PC-9 (cell line): ENCODE data around the gene IRF6. TPM values are rescaled to one million over a fixed set of nuclear protein-coding genes. Genes with fewer than 3 reads are reported as not detected.

Experiments
- BruUV-seq: library from RNA; stranded (reverse); fragments of 400-500 nt; replicated peaks from 2 replicates; lab custom pipeline; 2021; lab: Mats Ljungman, UMichigan
- CTCF ChIA-PET: fragments of 300-600 bp; sonication (Branson Sonifier 250); formaldehyde crosslinking; loops from one replicate; lab custom pipeline; 2022; ENCODE audit warnings: antibody characterized with exemption; lab: Charles Lee
- POLR2A ChIA-PET: fragments of 300-600 bp; sonication (Branson Sonifier 250); formaldehyde crosslinking; loops from one replicate; lab custom pipeline; 2022; ENCODE audit warnings: antibody characterized with exemption; ENCODE audit not compliant: unreplicated experiment; lab: Charles Lee
- DNase-seq, 2 experiments: peaks; one replicate each; pipeline versions ENCODE4 v3.0.0 to v3.0.0-alpha.2; 2015 to 2022; ENCODE audit warnings: mixed read lengths in 1 of 2
- H2AFZ ChIP-seq: fragments of 200-600 bp; sonication (generic); 2 replicates; pipeline ENCODE4 v1.8.1; 2017; ENCODE audit warnings: antibody characterized with exemption
- H3F3A ChIP-seq: fragments of 200-600 bp; sonication (generic); 2 replicates; pipeline ENCODE4 v1.8.1; 2017; ENCODE audit warnings: antibody characterized with exemption, mild to moderate bottlenecking, low read depth; ENCODE audit not compliant: insufficient read depth
- H3K27ac ChIP-seq: fragments of 200-600 bp; sonication (generic); 2 replicates; pipeline ENCODE4 v1.6.1; 2016; ENCODE audit warnings: mixed run types
- H3K27me3 ChIP-seq: fragments of 200-600 bp; sonication (generic); 2 replicates; pipeline ENCODE4 v1.6.1; 2016; ENCODE audit warnings: low read depth, mixed run types; ENCODE audit not compliant: insufficient read depth
- H3K36me3 ChIP-seq: fragments of 200-600 bp; sonication (generic); 2 replicates; pipeline ENCODE4 v1.6.1; 2016; ENCODE audit warnings: low read depth, mixed run types
- H3K4me1 ChIP-seq: fragments of 200-600 bp; sonication (generic); replicated peaks from 2 replicates; pipeline ENCODE4 v1.6.1; 2016; ENCODE audit warnings: mixed run types; ENCODE audit not compliant: insufficient read depth
- H3K4me2 ChIP-seq: fragments of 200-600 bp; sonication (generic); 2 replicates; pipeline ENCODE4 v1.6.1; 2017; ENCODE audit warnings: mixed run types
- H3K4me3 ChIP-seq: fragments of 200-600 bp; sonication (generic); 2 replicates; pipeline ENCODE4 v1.6.1; 2016; ENCODE audit warnings: mixed run types
- H3K79me2 ChIP-seq: fragments of 200-600 bp; sonication (generic); 2 replicates; pipeline ENCODE4 v1.6.1; 2017; ENCODE audit warnings: low read depth, mixed run types
- H3K9me2 ChIP-seq: fragments of 200-600 bp; sonication (generic); 2 replicates; pipeline ENCODE4 v1.8.1; 2017; ENCODE audit warnings: mild to moderate bottlenecking; ENCODE audit not compliant: insufficient read depth
- H3K9me3 ChIP-seq: fragments of 200-600 bp; sonication (generic); 2 replicates; pipeline ENCODE4 v1.8.1; 2016; ENCODE audit warnings: low read depth; ENCODE audit not compliant: insufficient read depth
- H4K20me1 ChIP-seq: fragments of 200-600 bp; sonication (generic); 2 replicates; pipeline ENCODE4 v1.8.1; 2017; ENCODE audit not compliant: insufficient read depth
- EZH2 ChIP-seq: fragments of 200-600 bp; sonication (generic); IDR thresholded peaks from 2 replicates; pipeline ENCODE4 v1.8.0; 2017; ENCODE audit warnings: antibody characterized with exemption, low read depth
- intact Hi-C: fragments of 100-400 bp; cut with micrococcal nuclease; formaldehyde crosslinking; loops from one replicate; pipeline ENCODE4 v1.10.0; 2022; ENCODE audit not compliant: unreplicated experiment
- total RNA-seq: library from RNA; stranded (reverse); gene quantifications from 2 replicates; pipeline ENCODE4 v1.2.3, GENCODE V29; 2021
- TF ChIP-seq, protein P1 (sequence below): fragments of 200-600 bp; sonication (generic); conservative IDR thresholded peaks from 2 replicates; pipeline ENCODE4 v1.6.1; 2017; ENCODE audit warnings: mixed run types, antibody characterized with exemption, mild to moderate bottlenecking, moderate library complexity

The IRF6 gene
- total RNA-seq, 1 experiment from 2014 or later, result 46.5 TPM

DNA sequence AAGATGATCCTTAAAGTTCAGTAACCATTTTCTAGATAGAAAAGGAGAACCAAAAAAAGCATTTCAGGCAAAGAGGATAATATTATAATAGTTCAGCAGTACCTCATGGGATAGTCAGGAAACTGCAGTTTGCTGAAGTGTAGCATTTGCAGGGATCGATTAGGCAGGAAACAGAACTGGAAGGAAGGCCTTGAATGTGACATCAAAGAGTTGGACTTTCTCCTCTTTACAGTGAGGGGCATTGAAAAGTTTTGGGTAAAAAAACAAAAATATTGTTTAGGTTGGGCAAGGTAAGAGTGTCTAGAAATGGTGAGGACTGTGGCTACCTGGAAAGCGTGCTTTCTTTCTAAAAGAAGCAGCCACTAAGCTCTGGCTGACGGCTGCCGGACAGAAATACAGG, 8.0 kb upstream of the IRF6 start:
- ChIA-PET CTCF (no interaction called here), POLR2A (no interaction called here)
- H3K79me2 ChIP-seq, result no peaks in the 10 kb centered on the region
- no peak overlapping the region for H3K4me3 ChIP-seq
- no TSS peak for BruUV-seq
- no peak overlapping the region for H3K27ac ChIP-seq
- no peaks in the 10 kb centered on the region for H3K4me1 ChIP-seq
- H3K4me2 ChIP-seq, result no peak overlapping the region
- H4K20me1 ChIP-seq, result no peaks in the 10 kb centered on the region
- H3K27me3 ChIP-seq, result no peaks in the 10 kb centered on the region
- no peaks in the 10 kb centered on the region for H3F3A ChIP-seq
- H3K9me3 ChIP-seq, result no peaks in the 10 kb centered on the region
- DNase-seq, result no peak
- H2AFZ ChIP-seq, result no peak overlapping the region
- H3K36me3 ChIP-seq, result no peaks in the 10 kb centered on the region
- intact Hi-C loops, result no loop called here
- no peak for TF ChIP-seq EZH2
- TF ChIP-seq, protein P1, sequence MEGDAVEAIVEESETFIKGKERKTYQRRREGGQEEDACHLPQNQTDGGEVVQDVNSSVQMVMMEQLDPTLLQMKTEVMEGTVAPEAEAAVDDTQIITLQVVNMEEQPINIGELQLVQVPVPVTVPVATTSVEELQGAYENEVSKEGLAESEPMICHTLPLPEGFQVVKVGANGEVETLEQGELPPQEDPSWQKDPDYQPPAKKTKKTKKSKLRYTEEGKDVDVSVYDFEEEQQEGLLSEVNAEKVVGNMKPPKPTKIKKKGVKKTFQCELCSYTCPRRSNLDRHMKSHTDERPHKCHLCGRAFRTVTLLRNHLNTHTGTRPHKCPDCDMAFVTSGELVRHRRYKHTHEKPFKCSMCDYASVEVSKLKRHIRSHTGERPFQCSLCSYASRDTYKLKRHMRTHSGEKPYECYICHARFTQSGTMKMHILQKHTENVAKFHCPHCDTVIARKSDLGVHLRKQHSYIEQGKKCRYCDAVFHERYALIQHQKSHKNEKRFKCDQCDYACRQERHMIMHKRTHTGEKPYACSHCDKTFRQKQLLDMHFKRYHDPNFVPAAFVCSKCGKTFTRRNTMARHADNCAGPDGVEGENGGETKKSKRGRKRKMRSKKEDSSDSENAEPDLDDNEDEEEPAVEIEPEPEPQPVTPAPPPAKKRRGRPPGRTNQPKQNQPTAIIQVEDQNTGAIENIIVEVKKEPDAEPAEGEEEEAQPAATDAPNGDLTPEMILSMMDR, result no peak
- H3K9me2 ChIP-seq, result no peaks in the 10 kb centered on the region

DNA sequence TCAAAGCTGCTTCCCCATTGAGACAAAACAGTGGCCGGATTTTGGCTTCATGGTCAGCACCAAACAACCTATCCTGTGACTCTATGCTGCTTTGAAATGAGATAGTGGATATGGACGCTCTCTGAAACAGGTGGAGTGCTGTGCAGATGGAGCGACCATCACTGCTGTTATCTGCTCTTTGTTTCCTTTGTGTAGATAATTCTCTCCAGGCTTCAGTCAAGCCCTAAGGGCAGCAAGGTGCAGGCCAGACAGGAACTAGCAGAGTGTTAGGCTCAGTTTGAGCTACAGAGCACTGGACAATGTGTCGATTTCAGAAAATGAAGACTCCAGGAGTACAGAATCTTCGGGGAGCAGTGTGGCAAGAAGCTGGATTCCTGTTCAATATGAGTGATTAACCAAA, 4.8 kb upstream of the IRF6 start:
- no peaks in the 10 kb centered on the region for H3K27me3 ChIP-seq
- CTCF ChIA-PET, result interaction anchor here (0.7 kb wide), 1 partner anchor 22 kb away, joined by 14 read pairs; no protein-coding TSS in a partner anchor
- peaks cover 23% of the 10 kb centered on the region for H3K4me1 ChIP-seq
- no peak for DNase-seq
- no peak overlapping the region for H3K4me3 ChIP-seq
- H3K79me2 ChIP-seq, result peaks cover 6% of the 10 kb centered on the region; the same call in 1 of the 2 replicates
- TF ChIP-seq, protein P1, result no peak
- TF ChIP-seq EZH2, result no peak
- H3K9me2 ChIP-seq, result no peaks in the 10 kb centered on the region
- H3K27ac ChIP-seq, result no peak overlapping the region
- intact Hi-C loops, result no loop called here
- H3K36me3 ChIP-seq, result no peaks in the 10 kb centered on the region
- no peaks in the 10 kb centered on the region for H3K9me3 ChIP-seq
- H3K4me2 ChIP-seq, result no peak overlapping the region
- no peak overlapping the region for H2AFZ ChIP-seq
- H4K20me1 ChIP-seq, result no peaks in the 10 kb centered on the region
- H3F3A ChIP-seq, result peaks cover 20% of the 10 kb centered on the region; the same call in 1 of the 2 replicates
- BruUV-seq, result no TSS peak
- POLR2A ChIA-PET, result interaction anchor here (0.5 kb wide), 1 partner anchor 563 kb away, joined by 3 read pairs; no protein-coding TSS in a partner anchor

DNA sequence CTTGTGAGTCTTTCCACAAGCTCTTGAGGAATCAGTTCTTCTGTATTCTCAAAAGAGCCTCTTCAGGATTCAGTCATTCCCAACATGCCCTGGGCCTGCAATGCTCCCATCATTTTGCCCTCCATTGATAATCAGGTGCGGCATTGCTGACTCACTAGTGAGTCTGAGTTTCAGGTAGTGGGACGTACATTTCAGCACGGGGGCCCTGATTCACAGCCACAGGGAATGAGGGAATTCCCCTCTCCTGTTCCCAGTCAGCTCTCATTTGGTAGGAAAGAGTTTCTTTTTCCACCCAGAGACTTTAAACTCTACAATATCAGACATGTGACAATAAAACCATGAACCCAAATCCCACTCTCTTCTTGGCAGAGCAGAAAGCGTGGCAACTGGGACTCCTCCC, 3.7 kb upstream of the IRF6 start:
- H3K4me1 ChIP-seq, result peaks cover 31% of the 10 kb centered on the region
- no TSS peak for BruUV-seq
- H3F3A ChIP-seq, result peaks cover 20% of the 10 kb centered on the region; the same call in 1 of the 2 replicates
- H3K4me3 ChIP-seq, result no peak overlapping the region
- POLR2A ChIA-PET, result no interaction called here
- H2AFZ ChIP-seq, result no peak overlapping the region
- no peaks in the 10 kb centered on the region for H3K9me2 ChIP-seq
- no peaks in the 10 kb centered on the region for H3K27me3 ChIP-seq
- no peak for TF ChIP-seq EZH2
- TF ChIP-seq, protein P1, result no peak
- intact Hi-C loops, result no loop called here
- no peak overlapping the region for H3K4me2 ChIP-seq
- H4K20me1 ChIP-seq, result no peaks in the 10 kb centered on the region
- no peak overlapping the region for H3K27ac ChIP-seq
- DNase-seq, result no peak
- CTCF ChIA-PET, result interaction anchor here (0.7 kb wide), 1 partner anchor 93 kb away, joined by 3 read pairs; no protein-coding TSS in a partner anchor
- H3K36me3 ChIP-seq, result no peaks in the 10 kb centered on the region
- H3K9me3 ChIP-seq, result no peaks in the 10 kb centered on the region
- H3K79me2 ChIP-seq, result peaks cover 18% of the 10 kb centered on the region
